Muscle layer of colon (tissue), 2 donors: ENCODE measurements around the gene ATRAID.

Source experiments
- H3K27ac ChIP-seq: one replicate; pipeline ENCODE4 v1.7.0; 2013; ENCODE audit warnings: low read depth, mild to moderate bottlenecking, low read length, moderate library complexity
- H3K27me3 ChIP-seq, 2 donors: one replicate each; pipeline ENCODE4 v1.7.0; 2013; ENCODE audit warnings: low read length in 2 of 2, mild to moderate bottlenecking in 2 of 2; ENCODE audit not compliant: insufficient read depth in 2 of 2, control insufficient read depth in 1 of 2
- H3K36me3 ChIP-seq: one replicate; pipeline ENCODE4 v1.7.0; 2013; ENCODE audit warnings: mild to moderate bottlenecking, low read length; ENCODE audit not compliant: insufficient read depth
- H3K4me1 ChIP-seq: one replicate; pipeline ENCODE4 v1.7.0; 2013; ENCODE audit warnings: mild to moderate bottlenecking, low read length; ENCODE audit not compliant: insufficient read depth
- H3K4me3 ChIP-seq, 2 donors: one replicate each; pipeline ENCODE4 v1.7.0; 2013; ENCODE audit warnings: low read length in 2 of 2, low read depth in 1 of 2, mild to moderate bottlenecking in 1 of 2, moderate library complexity in 1 of 2
- H3K9ac ChIP-seq: one replicate; pipeline ENCODE4 v1.7.0; 2013; ENCODE audit warnings: low read length
- H3K9me3 ChIP-seq: one replicate; pipeline ENCODE4 v1.7.0; 2013; ENCODE audit warnings: mild to moderate bottlenecking, low read length
- donor health status: abdominal sarcoma.
- donor health status: Adenocarcinoma of cecum.

The ATRAID gene

DNA sequence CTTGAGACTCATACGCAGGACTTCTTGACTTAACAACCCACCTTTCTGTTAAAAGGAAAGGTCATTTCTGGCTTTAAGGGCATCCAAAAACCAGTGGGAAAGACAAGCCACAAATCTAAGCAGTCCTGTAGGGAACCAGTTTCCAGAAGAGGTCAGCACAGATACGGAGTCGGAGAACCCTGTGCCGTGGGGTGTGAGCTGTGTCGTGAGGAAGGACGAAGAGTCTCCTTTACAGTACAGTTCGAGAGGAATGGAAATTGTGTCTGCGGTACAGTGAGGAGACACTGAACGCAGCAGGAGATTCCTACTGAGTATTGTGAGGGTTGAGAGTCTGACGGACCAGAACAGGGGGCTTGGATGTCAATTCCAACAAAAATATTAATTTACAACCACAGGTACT is 33.3 kb downstream of the ATRAID start:
- Histone ChIP-seq H3K9ac (no peak overlapping the region), H3K36me3 (peaks cover 39% of the 10 kb centered on the region), H3K9me3 (no peaks in the 10 kb centered on the region), H3K4me1 (no peaks in the 10 kb centered on the region), H3K27ac (no peak overlapping the region), H3K27me3 (no peaks in the 10 kb centered on the region), H3K4me3 (no peak overlapping the region)

DNA sequence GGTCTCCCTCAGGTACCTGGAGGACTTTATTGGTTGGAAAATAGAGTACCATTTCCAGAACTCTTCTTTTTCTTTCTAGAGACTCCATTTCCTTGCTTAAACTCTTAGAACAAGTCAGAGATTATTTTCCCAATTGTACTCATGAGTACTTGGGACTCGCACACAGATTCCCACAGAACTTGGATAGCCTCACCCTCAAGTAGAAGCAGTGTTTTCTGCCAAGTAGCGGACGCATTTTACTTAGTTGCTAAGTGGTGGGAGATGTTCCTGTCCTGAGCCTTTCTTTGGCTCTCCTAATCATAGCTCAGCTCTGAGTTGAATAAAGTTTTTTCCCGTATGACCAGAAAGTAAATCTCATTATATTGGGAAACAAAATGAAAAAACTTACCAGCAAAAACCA is 33.8 kb downstream of the ATRAID start:
- no peak overlapping the region for H3K9ac ChIP-seq
- H3K27me3 ChIP-seq = peaks cover 0 to 2% of the 10 kb centered on the region in 2 donors
- H3K4me1 ChIP-seq = no peaks in the 10 kb centered on the region
- no peak overlapping the region for H3K4me3 ChIP-seq
- peaks cover 34% of the 10 kb centered on the region for H3K36me3 ChIP-seq
- no peaks in the 10 kb centered on the region for H3K9me3 ChIP-seq
- H3K27ac ChIP-seq = no peak overlapping the region

DNA sequence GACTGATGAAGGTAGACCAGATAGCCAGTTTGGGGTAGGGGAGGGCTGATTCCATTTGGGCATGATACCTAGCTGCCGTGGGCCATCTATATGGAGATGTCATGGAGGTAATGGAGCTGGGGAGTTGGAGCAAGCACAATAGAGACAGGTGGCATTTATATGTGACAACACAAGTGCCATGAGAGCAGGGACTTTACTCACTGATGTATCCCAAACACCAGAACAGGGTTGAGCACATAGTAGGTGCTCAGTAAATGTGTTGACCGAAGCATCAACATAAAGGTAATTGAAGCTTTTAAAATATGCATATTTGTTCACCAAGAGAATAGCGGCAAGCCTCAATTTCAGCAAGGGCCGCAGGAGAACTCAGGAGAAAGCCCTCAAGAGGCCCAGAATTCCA is 36.1 kb downstream of the ATRAID start:
- H3K27ac ChIP-seq = no peak overlapping the region
- H3K9ac ChIP-seq = no peak overlapping the region
- peaks cover 14% of the 10 kb centered on the region for H3K36me3 ChIP-seq
- no peaks in the 10 kb centered on the region for H3K9me3 ChIP-seq
- H3K4me1 ChIP-seq = no peaks in the 10 kb centered on the region
- no peak overlapping the region for H3K4me3 ChIP-seq
- peaks cover 0 to 10% of the 10 kb centered on the region in 2 donors for H3K27me3 ChIP-seq

DNA sequence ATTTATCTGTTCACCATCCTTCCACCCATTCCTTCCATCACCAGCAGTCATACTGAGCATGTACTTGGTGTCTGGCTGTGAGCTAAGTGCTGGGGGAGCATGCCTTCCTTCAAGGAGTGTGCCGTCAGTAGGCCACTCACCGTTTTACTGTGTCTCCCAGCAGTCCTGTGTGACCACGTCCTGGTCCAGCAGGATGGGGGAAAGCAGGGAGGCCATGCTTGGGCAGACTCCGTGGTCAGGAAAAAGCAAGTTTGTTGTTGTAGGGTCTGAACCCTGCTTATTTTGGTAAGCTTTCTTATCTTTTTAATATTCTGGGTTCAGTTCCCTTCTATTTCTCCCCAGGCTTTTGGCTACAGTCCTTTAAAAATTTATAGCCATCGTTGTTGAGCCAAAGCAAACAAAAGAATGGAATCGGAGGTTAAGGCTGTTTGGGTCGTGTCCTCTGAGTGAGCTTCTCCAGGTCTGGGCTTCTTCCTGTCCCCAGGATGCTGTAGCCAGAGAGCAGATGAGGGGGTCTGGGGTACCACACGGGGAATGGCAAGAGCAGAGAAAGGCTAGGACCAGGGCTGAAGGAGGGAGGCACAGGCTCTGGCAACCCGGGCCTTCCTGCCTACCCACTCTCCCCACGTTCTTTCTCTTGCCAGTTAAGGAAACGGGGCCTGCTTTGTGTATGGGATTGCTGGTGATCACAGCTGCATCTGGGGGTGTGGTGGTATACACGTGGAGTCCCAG is 37.5 kb downstream of the ATRAID start:
- no peaks in the 10 kb centered on the region for H3K4me1 ChIP-seq
- no peak overlapping the region for H3K9ac ChIP-seq
- peaks cover 0 to 10% of the 10 kb centered on the region in 2 donors for H3K27me3 ChIP-seq
- no peak overlapping the region for H3K27ac ChIP-seq
- peaks cover 1% of the 10 kb centered on the region for H3K36me3 ChIP-seq
- H3K9me3 ChIP-seq = no peaks in the 10 kb centered on the region
- no peak overlapping the region for H3K4me3 ChIP-seq

DNA sequence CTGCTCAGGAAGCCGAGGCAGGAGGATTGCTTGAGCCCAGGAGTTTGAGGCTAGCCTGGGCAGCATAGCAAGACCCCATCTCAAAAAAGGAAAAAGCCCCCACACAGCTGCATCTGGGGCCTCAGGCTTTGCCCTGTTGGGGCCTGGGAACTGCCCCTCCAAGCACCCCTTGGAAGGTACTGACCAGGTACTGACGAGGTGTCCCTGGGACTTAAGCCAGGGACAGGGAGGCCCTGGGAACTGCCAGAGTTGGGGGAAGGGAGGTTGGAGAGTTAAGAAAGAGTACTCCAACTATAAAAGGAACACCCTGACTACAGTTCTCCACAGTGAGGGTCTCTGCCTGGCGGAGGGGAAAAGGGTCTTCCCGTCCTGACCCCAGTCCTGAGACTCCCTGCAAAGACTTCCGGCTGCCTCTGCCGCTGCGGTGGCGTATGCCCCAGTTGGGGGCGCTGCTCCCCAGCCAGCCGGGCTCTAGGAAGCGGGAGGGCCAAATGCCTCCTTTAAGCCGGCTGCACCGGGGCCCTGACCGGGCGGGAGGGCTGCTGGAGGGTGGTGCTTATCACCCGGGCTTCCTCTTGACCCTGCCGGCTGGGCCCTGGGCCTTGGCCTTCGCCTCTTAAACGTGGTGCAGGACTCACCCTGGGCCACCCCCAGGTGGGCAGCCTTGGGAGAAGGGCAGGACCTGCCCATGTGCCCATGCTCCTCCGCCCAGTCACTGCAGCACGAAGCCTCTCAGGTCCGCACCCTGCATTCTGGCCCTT is 38.2 kb downstream of the ATRAID start:
- Histone ChIP-seq H3K4me3 (no peak overlapping the region), H3K36me3 (no peaks in the 10 kb centered on the region), H3K4me1 (no peaks in the 10 kb centered on the region), H3K27me3 (peaks cover 0 to 10% of the 10 kb centered on the region in 2 donors), H3K27ac (no peak overlapping the region), H3K9ac (no peak overlapping the region), H3K9me3 (no peaks in the 10 kb centered on the region)

DNA sequence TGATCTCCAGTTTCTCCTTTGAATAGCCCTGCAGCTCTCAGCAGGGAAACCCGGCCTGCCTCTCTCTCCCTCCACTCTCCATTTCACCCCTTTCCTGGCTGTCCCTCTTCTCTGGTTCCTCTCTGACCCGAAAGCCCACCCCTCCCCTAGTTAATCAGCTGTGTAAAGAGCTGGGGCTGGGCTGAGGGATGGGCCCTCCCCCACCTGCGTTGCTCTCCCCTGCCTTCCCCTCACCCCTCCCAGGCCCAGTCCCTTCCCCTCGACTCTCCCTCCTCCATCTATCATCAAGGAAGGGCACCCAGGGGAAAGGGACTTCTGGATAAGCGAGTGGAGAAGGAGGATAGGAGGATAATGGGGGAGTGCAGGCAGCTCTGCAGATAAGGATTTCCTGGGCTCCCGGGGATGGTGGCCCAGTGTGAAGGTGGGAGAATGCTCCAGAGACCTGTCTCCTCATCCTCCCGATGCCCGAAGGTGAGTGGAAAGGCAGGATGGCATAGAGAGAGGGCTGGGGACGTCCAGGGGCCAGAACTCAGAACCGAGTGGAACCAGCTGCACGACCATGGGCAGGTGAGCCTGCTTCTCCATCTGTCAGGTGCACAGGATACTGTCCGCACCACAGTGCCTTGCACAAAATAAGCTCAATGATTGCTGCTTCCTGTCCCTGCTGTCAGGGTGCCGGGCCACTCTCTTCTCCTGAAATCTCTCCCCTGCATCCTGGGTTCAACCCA is 39.0 kb downstream of the ATRAID start:
- Histone ChIP-seq H3K4me1 (no peaks in the 10 kb centered on the region), H3K9ac (no peak overlapping the region), H3K27ac (no peak overlapping the region), H3K4me3 (no peak overlapping the region), H3K9me3 (no peaks in the 10 kb centered on the region), H3K36me3 (no peaks in the 10 kb centered on the region), H3K27me3 (peaks cover 0 to 10% of the 10 kb centered on the region in 2 donors)

DNA sequence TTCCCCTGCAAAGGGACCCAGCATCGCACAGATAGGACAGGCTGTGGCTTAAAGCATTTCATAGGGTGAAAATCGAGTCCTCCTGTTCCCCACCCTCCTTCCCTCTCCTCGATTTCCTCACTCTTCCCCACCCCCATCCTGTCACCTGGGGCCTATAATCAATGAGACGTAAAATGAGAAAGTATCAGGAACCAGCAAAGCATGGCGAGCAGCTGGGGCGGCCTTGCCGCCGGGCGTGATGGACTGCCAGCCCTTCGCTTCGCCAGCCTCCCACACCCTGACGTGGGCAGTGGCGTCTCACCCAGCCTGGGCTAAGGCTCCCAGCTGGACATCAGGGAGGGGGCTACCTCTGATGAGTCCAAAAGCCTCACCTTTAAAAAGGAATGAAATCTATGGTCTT is 39.9 kb downstream of the ATRAID start:
- Histone ChIP-seq H3K9ac (no peak overlapping the region), H3K36me3 (no peaks in the 10 kb centered on the region), H3K4me3 (no peak overlapping the region), H3K27me3 (peaks cover 0 to 10% of the 10 kb centered on the region in 2 donors), H3K4me1 (no peaks in the 10 kb centered on the region), H3K27ac (no peak overlapping the region), H3K9me3 (no peaks in the 10 kb centered on the region)

DNA sequence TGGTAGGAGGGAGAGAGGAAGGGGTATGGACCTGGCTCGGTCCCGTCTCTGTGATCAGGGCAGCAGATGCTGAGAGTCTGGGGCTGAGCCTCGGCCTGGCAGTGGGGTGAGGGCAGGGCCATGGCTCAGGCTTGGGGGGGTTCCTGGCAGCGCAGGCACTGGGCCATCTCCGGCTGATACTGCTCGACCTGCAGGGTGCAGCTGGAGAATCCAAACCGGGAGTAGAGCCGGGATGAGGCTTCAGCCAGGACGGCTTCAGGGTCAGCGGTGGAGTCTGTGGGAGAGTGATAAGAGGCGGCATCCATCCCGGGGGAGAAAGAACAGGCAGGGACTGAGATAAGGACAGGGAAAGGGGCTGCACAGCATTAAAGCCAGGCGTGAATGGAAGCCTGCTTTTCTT is 43.3 kb downstream of the ATRAID start:
- H3K4me1 ChIP-seq = no peaks in the 10 kb centered on the region
- H3K4me3 ChIP-seq = no peak overlapping the region
- peaks cover 1 to 28% of the 10 kb centered on the region in 2 donors for H3K27me3 ChIP-seq
- H3K9me3 ChIP-seq = no peaks in the 10 kb centered on the region
- H3K27ac ChIP-seq = no peak overlapping the region
- no peak overlapping the region for H3K9ac ChIP-seq
- no peaks in the 10 kb centered on the region for H3K36me3 ChIP-seq

DNA sequence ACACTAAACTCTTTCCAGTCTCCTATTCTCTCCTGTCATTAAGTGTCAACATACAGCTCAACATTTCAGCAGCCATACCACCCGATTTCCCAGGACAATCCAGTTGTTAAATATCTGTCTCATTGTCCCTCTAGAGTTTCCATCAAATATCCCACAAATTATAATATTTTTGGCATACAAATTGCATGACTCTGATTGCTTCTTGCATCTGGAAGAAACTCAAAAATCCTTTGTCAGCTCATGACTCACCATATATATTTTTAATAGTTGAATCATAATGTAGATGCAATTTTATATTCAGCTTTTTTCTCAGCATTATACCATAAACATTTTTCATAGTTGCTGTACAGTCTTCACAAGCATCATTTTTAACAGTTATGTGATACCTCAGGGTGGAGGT is 43.8 kb downstream of the ATRAID start:
- H3K9ac ChIP-seq = no peak overlapping the region
- no peak overlapping the region for H3K4me3 ChIP-seq
- no peaks in the 10 kb centered on the region for H3K4me1 ChIP-seq
- no peaks in the 10 kb centered on the region for H3K9me3 ChIP-seq
- H3K27me3 ChIP-seq = peaks cover 6 to 30% of the 10 kb centered on the region in 2 donors
- no peaks in the 10 kb centered on the region for H3K36me3 ChIP-seq
- H3K27ac ChIP-seq = no peak overlapping the region

DNA sequence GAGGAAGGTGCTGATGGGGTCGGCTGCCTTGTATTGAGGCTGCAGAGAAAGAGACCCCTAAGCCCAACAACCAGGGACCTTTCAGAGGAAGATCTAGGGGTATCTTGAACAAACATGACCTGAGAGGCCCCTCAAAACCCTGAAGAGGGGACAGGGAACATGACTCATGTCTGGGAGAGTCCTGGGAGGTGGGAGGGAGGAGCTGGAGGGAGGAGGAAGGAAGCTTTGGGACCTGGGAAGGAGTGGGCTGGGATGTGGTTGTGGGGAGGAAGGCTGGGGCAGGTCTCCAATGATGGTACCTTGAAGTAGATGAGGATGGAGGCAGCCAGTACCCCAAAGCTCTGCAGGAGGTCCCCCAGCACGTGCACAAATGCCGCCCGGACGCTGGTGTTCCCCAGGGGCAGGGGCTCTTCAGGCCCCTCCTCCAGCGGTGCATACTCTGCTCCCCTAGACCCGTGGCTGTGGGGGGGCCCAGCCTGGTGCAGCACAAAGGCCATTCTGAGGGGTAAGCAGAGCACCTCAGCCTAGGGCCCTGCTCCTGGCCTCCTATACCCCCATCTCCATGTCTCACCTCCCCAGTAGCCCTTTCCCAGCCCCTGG is 45.1 kb downstream of the ATRAID start:
- H3K9ac ChIP-seq = no peak overlapping the region
- H3K27me3 ChIP-seq = peaks cover 19 to 35% of the 10 kb centered on the region in 2 donors
- H3K4me3 ChIP-seq = no peak overlapping the region
- H3K4me1 ChIP-seq = no peaks in the 10 kb centered on the region
- H3K36me3 ChIP-seq = no peaks in the 10 kb centered on the region
- no peaks in the 10 kb centered on the region for H3K9me3 ChIP-seq
- H3K27ac ChIP-seq = no peak overlapping the region

DNA sequence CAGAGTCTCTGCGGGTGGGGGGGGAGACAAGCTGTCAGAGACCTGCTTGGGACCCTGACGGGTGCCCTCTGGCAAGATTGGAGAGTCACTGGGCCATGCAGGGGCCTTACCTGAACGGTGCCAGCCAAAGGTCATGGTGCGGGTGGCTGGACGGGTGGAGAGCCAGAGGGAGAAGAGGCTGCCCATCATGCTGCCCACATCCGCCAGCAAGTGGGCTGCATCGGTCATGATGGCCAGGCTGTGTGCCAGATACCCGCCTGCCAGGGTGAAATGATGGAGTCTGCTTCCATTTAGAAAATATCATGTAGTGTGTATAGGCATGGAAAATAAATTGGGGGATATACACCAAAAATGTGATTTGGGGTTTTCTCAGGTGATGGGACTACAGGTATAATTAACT is 46.2 kb downstream of the ATRAID start:
- no peaks in the 10 kb centered on the region for H3K9me3 ChIP-seq
- no peak overlapping the region for H3K27ac ChIP-seq
- no peaks in the 10 kb centered on the region for H3K36me3 ChIP-seq
- H3K4me3 ChIP-seq = no peak overlapping the region
- H3K27me3 ChIP-seq = peaks cover 19 to 46% of the 10 kb centered on the region in 2 donors
- no peak overlapping the region for H3K9ac ChIP-seq
- H3K4me1 ChIP-seq = peaks cover under 1% of the 10 kb centered on the region
